Astrocyte (in vitro differentiated cells and primary cell): ENCODE measurements around the gene LARGE1. TPM values are rescaled to one million over a fixed set of nuclear protein-coding genes. Genes with fewer than 3 reads are reported as not detected.

Source experiments
- DNase-seq: peaks from one replicate; pipeline ENCODE4 v3.0.0-alpha.2; 2010; ENCODE audit warnings: low read depth
- FAIRE-seq: peaks from 2 replicates; lab custom pipeline; 2011; peaks lifted over from hg19 to GRCh38; lab: Jason Lieb, UNC
- H2AFZ ChIP-seq: 2 replicates; pipeline ENCODE4 v1.6.0; 2012; ENCODE audit warnings: low read depth, low read length, inconsistent platforms
- H3K27ac ChIP-seq: 2 replicates; pipeline ENCODE4 v1.5.1; 2011; ENCODE audit warnings: low read depth, low read length, inconsistent platforms
- H3K27me3 ChIP-seq: 2 replicates; pipeline ENCODE4 v1.6.0; 2011; ENCODE audit warnings: low read length, inconsistent platforms; ENCODE audit not compliant: insufficient read depth
- H3K36me3 ChIP-seq: 2 replicates; pipeline ENCODE4 v1.5.1; 2011; ENCODE audit warnings: low read length, inconsistent platforms; ENCODE audit not compliant: insufficient read depth
- H3K4me1 ChIP-seq: 2 replicates; pipeline ENCODE4 v1.5.1; 2011; ENCODE audit warnings: low read length, inconsistent platforms; ENCODE audit not compliant: insufficient read depth
- H3K4me2 ChIP-seq: 2 replicates; pipeline ENCODE4 v1.6.0; 2012; ENCODE audit warnings: low read length, inconsistent platforms
- H3K4me3 ChIP-seq: 2 replicates; pipeline ENCODE4 v1.5.1; 2011; ENCODE audit warnings: low read depth, mild to moderate bottlenecking, low read length, inconsistent platforms; ENCODE audit not compliant: insufficient read depth
- H3K79me2 ChIP-seq: 2 replicates; pipeline ENCODE4 v1.6.0; 2012; ENCODE audit warnings: mild to moderate bottlenecking, low read length, inconsistent platforms; ENCODE audit not compliant: insufficient read depth
- H3K9ac ChIP-seq: 2 replicates; pipeline ENCODE4 v1.6.0; 2012; ENCODE audit warnings: mild to moderate bottlenecking, low read length, inconsistent platforms
- H3K9me3 ChIP-seq: 2 replicates; pipeline ENCODE4 v1.5.1; 2012; ENCODE audit warnings: low read depth, mild to moderate bottlenecking, low read length, inconsistent platforms; ENCODE audit not compliant: insufficient read depth
- H4K20me1 ChIP-seq: 2 replicates; pipeline ENCODE4 v1.6.0; 2012; ENCODE audit warnings: low read length, inconsistent platforms; ENCODE audit not compliant: insufficient read depth
- H3K27ac Mint-ChIP-seq: one replicate; pipeline ENCODE4 v1.8.0; 2021; ENCODE audit warnings: mild to moderate bottlenecking, mixed read lengths; ENCODE audit not compliant: unreplicated experiment
- H3K27me3 Mint-ChIP-seq: one replicate; pipeline ENCODE4 v1.8.0; 2021; ENCODE audit warnings: low read depth, mixed read lengths; ENCODE audit not compliant: unreplicated experiment
- H3K36me3 Mint-ChIP-seq: one replicate; pipeline ENCODE4 v1.8.0; 2021; ENCODE audit warnings: low read depth, mixed read lengths; ENCODE audit not compliant: unreplicated experiment
- H3K4me1 Mint-ChIP-seq: one replicate; pipeline ENCODE4 v1.8.0; 2021; ENCODE audit warnings: low read depth, mixed read lengths; ENCODE audit not compliant: unreplicated experiment
- H3K4me3 Mint-ChIP-seq: one replicate; pipeline ENCODE4 v1.8.0; 2021; ENCODE audit warnings: mild to moderate bottlenecking, moderate library complexity, mixed read lengths; ENCODE audit not compliant: unreplicated experiment
- H3K9me3 Mint-ChIP-seq: one replicate; pipeline ENCODE4 v1.8.0; 2021; ENCODE audit warnings: mild to moderate bottlenecking, mixed read lengths; ENCODE audit not compliant: unreplicated experiment
- CTCF ChIP-seq: IDR thresholded peaks from 2 replicates; pipeline ENCODE4 v1.5.1; 2011; ENCODE audit warnings: low read depth, mild to moderate bottlenecking, inconsistent platforms, low read length, moderate library complexity; ENCODE audit not compliant: insufficient read depth
- EZH2 ChIP-seq: IDR thresholded peaks from 2 replicates; pipeline ENCODE4 v1.6.1; 2012; ENCODE audit warnings: mild to moderate bottlenecking, low read length, inconsistent platforms; ENCODE audit not compliant: insufficient read depth
- total RNA-seq: library from RNA; stranded (reverse); gene quantifications from 2 replicates; pipeline ENCODE4 v1.2.1, GENCODE V29; 2021

Gene LARGE1
- total RNA-seq, 1 donor from 2014 or later, result 92.6 TPM

- no peak overlapping the region for H2AFZ ChIP-seq
- no peaks in the 10 kb centered on the region for H3K27me3 ChIP-seq
- no peaks in the 10 kb centered on the region for H4K20me1 ChIP-seq
- peaks cover 3% of the 10 kb centered on the region for H3K9me3 ChIP-seq
- Mint-ChIP-seq H3K36me3 (peaks cover 35% of the 10 kb centered on the region), H3K27ac (no peak overlapping the region), H3K9me3 (peaks cover 8% of the 10 kb centered on the region), H3K27me3 (no peaks in the 10 kb centered on the region), H3K4me3 (no peak overlapping the region), H3K4me1 (peaks cover 16% of the 10 kb centered on the region)
- no peaks in the 10 kb centered on the region for H3K36me3 ChIP-seq
- no peak for DNase-seq
- H3K4me3 ChIP-seq, result no peak overlapping the region
- TF ChIP-seq EZH2 (no peak), CTCF (no peak)
- H3K27ac ChIP-seq, result no peak overlapping the region
- FAIRE-seq, result no peak
- no peak overlapping the region for H3K9ac ChIP-seq
- no peaks in the 10 kb centered on the region for H3K79me2 ChIP-seq
- no peaks in the 10 kb centered on the region for H3K4me1 ChIP-seq
- no peak overlapping the region for H3K4me2 ChIP-seq
Observed at GRCh38 chr22:33326540-33327295, 593.6 kb downstream of the LARGE1 start.

GRCh38 chr22:33325232-33326004, 594.9 kb downstream of the LARGE1 start:
- H3K36me3 Mint-ChIP-seq, result peaks cover 25% of the 10 kb centered on the region
- Histone ChIP-seq H3K27me3 (no peaks in the 10 kb centered on the region), H3K4me1 (no peaks in the 10 kb centered on the region), H3K9ac (no peak overlapping the region), H2AFZ (no peak overlapping the region), H3K36me3 (no peaks in the 10 kb centered on the region), H3K9me3 (peaks cover 3% of the 10 kb centered on the region), H3K4me3 (no peak overlapping the region), H3K79me2 (no peaks in the 10 kb centered on the region), H3K4me2 (no peak overlapping the region), H3K27ac (no peak overlapping the region), H4K20me1 (no peaks in the 10 kb centered on the region)
- H3K4me1 Mint-ChIP-seq, result peaks cover 19% of the 10 kb centered on the region
- DNase-seq, result no peak
- H3K27ac Mint-ChIP-seq, result no peak overlapping the region
- TF ChIP-seq CTCF, result no peak
- TF ChIP-seq EZH2, result no peak
- H3K27me3 Mint-ChIP-seq, result no peaks in the 10 kb centered on the region
- peaks cover 2% of the 10 kb centered on the region for H3K9me3 Mint-ChIP-seq
- FAIRE-seq, result no peak
- no peak overlapping the region for H3K4me3 Mint-ChIP-seq
